UCSD-AML1 (cell line): ENCODE measurements around the gene ARID5A.
"Not testable (repeated sequence)": the region's sequence is repeated elsewhere in the genome, so short reads cannot be mapped to it uniquely, and the experiment has no call there.

Source experiments
- DNase-seq: peaks from one replicate; lab custom pipeline; 2025; ENCODE audit not compliant: unreplicated experiment; lab: John Stamatoyannopoulos, UW

The ARID5A gene

DNA sequence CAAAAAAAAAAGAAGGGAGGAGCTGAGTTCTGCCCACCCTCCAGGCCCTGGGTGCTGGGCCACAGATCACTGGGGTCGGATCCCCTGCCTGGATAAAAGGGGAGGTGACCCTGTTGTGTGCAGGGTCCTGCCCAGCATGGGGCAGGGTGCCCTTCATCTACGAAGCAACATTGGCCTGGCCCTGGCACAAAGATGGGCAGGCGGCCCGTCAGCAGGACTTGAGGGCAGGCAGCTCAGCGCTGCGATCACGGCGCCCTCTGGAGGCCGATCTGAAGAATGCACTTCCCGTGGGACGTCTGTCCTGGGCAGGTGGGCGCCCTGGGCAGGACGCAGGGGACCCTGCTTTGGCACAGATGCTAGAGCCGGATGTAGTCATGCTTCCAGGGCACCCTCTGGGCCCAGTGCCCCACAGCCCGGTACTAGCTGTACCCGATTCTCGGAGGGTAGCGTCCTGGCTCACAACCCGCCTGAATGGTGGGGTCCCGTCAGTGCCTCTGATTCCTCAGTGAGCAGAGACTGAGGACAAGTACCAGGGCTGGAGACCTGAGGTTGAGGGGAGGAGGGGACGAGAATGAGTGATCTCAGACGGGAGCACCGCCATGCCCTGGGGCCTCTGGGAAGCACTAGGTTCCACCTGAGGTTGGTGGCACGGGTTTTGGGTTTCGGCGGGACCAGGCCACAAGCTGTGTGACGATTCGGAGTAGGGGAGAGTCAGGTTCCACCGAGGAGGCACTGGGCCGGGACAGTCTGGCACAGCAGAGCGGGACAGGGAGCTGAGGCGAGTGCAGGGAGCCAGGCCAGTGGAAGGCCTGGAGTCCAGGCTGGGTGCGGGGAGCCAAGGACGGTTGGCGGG is 18.0 kb downstream of the ARID5A start:
- peak; percentile 68 for DNase-seq

DNA sequence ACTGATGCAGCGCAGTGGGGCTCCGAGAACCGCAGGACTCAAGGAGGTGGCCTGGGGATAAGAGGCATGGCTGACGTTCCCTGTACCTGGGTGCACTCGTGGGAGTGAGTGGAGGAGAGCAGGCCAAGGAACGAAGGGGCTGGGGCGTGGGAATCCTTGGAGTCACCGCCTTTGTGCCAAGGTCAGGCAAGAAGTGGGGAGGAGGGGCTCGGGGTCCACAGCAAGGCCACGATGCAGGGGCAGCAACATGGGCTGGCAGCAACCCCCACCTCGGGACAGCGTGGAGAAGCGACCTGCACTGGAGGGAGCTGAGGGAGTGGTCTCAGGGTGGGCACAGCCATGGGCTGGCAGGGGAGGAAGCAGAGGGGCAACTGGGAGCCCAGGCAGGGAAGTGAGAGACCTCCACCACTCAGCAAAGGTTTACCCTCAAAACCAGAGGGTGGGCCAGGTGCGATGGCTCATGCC is 18.6 kb downstream of the ARID5A start:
- no peak for DNase-seq

DNA sequence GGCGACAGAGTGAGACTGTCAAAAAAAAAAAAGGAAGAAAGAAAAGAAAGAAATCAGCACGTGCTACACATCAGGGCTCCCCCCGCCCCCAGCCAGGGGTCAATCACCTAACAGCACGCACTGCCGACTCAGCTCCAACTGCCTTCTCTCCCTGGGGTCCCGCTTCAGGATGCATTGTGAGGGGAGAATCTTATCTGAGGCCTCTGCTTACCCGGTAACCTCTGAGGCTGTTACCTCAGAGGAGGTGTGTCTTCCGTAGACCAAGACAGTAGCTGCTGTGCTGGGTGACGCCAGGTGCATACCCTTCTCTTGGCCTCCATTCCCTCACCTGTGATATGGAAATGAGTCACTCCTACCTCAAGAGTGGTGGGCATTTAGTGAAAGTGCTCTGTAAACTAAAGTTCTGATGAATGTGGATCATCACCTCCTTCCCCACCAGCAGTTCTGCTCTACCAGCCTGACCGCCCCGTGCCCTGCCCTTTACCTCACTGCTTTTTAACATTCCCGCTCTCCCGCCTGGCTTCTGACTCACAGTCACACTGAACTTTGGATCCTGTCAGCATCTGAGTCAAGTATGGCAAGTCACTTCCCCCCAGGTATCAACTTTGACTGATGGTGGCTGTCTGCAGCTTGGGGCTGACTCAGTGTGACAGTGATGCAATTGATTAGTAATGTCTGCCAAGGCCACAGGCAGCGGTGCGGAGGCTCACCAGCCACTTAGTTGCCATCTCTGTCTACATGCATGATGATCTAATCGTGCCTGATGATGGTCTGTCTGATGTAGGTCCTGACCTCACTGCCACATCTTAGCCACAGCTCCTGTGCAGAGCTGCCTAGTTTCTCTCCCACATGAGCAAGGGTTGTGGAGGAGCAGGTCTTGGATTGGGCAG is 20.1 kb downstream of the ARID5A start:
- DNase-seq = no peak

DNA sequence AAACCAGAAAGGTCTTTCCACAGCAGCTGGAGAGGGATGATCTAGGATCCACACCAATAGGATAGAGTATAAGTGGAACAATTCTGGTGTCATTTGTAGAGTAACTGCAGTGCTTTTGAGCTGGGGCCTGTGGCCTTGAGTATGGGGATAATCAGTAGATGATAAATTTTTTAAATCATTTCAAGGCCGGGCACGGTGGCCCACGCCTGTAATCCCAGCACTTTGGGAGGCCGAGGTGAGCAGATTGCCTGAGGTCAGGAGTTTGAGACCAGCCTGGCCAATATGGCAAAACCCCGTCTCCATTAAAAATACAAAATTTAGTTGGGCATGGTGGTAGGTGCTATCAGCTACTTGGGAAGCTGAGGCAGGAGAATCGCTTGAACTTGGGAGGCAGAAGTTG is 20.9 kb downstream of the ARID5A start:
- DNase-seq = not testable (repeated sequence)

DNA sequence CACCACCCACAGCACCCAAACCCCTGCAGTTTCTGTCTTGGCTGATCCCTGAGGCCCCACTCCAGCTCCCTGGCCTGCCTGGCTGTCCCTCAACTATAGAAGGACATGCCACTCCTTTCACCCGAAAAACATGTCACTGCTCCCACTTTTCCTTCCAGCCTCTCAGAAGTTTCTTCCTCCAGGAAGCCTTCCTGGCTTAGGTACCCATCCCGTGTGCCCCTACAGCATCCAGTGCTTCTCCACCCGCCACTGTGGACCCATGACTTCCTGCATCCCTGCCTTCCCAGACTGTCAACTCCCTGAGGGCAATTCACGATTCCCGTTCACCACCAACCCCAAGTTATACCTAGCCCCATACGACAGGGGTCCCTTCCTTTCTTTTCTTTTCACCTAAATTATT is 21.5 kb downstream of the ARID5A start:
- no peak for DNase-seq

DNA sequence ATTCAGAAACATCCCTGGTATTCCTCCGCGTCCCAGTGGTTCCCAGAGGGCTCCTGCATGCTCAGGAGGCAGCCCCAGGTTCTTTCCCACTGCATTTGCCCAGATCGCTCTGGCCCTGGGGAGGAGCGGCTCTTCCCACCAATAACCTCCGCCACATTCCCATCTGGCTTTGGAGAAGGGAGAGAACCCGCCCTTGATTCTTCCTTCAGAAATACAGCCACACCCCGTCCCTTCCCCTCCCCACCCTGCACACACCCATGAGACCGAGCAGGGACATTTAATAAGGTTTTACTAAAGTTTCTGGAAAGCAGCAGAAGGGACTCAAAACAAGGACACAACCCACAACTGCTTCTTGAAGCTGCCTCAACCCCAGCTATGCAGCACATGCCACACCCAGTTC is 21.9 kb downstream of the ARID5A start:
- DNase-seq = no peak

DNA sequence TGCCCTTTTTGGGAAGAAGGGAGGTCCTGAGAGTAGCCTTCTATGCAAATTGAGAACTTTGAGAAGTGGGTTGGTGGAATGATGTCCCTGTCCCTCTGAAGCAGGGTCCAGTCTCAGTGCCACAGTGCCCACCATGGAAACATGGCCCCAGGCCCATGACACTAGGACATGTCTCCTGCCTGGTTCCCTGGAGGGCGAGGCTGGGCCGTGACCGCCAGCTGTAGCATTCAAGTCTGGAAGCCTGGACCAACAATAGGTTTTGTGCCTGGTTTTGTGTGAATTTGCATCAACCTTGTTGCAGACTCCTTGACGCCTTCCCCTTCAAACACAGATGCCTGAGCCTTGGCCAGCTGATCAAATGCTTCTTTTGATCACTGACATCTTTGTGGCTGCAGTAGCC is 27.5 kb downstream of the ARID5A start:
- DNase-seq = no peak

DNA sequence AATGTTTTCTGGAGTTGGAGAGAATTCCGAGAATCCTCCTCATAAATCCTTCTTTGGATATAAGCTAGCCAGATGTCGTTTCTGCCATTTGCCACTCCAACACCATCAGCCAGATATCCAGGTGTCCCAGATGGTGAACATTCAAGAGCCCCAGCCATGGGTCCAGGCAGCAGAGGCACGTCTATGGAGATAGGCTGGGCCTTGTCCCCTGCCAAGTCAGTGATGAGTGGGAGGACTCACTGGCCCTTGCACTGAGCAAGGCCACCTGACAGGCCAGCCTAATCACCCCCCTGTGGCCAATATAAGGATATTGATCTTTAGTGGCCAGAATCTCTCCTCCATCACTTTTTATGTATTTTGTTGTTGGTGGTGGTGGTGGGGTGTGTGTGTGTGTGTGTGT is 28.0 kb downstream of the ARID5A start:
- no peak for DNase-seq

DNA sequence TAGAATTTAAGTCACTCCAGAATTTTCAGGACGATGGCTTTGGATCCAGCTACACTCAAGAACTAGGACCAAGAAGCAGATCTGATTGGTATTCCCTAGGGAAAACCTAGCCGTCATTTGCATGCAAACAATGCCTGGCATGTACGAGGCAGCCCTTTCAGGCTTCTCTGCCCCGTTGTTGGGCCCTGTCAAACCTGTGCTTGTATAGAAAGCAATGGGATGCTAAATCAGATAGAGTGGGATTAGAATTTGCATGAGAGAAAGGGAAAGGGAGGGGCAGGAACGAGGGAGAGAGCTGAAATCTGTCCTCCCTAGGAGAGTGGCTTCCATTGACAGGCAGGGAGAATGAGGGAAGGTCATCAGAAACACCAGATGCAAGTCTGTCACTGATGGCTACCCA is 28.6 kb downstream of the ARID5A start:
- no peak for DNase-seq

DNA sequence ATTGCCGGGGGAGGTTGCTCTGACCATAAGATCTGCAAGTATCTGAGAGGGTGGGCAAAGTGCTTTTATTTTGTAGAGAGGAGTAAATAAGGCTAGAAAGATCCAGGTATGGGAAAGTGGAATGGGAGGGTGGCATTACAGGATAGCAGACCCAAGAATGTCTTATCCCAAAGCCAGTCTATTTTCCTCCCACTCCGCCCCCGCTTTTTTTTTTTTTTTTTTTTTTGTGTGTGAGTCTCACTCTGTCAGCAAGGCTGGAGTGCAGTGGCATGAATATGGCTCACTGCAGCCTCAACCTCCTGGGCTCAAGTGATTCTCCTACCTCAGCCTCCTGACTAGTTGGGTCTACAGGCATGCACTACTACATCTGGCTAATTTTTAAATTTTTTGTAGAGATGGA is 31.5 kb downstream of the ARID5A start:
- DNase-seq = no peak

DNA sequence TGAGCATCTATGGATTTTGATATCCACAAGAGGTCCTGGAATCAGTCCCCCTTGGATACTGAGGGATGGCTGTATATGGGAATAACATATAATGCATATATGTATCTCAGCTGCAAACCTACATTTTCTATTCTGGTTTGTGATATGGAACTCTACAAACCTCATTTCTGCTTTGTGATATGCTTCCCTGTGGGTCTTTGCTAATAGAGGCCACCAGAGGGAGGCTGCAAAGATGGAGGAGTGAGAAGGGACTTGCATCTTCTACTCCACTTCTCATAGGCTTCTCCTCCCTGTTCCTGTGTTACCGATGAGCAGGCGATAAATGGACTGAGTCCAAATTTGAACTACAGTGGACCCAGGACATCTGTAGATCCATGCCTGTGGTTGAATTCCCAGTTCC is 37.8 kb downstream of the ARID5A start:
- no peak for DNase-seq

DNA sequence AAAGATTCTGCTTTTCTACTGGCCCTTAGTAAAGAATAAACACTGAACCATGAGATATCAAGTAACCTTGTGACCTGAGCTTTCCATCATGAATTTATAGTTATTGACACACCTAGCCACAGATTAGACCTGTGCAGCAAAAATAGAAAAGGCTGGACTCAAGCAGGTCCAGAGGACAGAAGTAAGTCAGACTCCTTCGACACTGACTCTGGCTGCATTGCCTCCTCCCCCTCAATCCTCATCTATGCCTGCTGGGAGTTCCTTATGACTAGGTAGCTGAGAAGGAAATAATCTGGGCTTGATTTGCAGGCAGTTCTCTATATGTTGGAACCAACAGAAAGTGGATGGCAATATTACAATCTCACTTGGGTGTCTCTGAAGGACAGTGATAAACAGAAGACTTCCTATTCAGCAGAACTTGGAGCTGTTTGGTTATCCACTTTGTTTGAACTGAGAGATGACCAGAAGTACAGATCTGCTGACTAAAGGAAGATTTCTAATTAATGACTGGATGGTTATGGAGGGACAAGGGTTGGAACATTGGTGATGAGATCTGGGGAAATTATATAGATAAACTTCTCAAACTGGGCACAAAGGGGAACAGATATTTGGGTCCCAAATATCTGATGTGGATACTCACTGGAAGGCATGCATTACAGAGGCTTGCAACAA is 39.4 kb downstream of the ARID5A start:
- DNase-seq = no peak

DNA sequence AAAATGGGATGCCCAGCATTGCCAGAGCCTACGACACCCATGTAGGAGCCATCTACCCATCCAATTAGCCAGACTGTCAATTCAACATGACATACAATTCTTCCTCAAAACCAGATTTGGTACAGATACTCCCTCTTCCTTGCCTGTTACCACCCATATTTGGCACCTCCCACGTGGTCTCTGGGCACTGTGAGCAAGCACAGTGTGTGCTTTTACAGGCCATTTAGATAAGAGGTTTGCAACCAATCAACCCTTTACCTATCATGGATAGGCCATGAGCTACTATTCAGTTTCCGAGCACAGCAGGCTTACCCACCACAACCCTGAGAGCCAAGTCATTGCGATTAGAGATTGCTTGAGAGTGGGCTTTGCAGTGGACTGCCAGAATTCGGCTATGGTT is 40.9 kb downstream of the ARID5A start:
- DNase-seq = no peak

DNA sequence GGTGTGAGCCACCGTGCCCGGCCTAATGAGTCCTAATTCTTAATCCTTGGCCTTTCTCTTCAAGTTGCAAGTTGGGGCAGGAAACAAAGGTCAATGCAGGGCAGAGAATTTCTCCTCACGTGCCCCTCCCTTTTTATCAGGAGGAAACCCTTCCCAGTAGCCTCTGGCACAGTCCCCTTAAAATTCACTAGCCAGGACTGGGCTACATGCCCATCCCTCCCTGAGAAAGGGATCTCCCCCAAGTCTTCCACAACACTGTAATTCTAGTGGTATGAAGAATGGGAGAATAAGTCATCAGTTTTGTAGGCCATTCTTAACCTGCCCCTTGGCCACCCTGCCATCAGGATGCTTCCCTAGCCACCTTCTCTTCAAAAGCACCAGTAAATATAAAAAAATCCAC is 42.2 kb downstream of the ARID5A start:
- no peak for DNase-seq

DNA sequence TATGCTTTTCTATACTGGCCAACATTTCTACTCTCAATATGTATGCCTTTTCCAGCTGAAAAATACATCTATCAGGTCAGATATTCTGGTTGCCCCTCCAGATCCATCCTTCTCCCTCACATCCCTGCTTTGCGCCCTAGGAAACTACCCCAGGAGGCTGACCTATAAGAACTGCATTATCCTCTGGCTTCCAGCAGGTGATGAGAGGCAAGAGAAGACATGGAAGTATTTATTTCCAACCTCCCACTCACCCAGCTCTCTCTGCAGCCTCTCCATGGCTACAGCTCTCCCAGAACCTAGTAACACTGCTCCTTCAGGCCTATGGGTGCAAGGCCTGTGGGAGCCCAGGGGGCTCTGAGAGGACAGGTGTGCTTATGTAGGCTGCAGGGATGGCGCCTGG is 42.9 kb downstream of the ARID5A start:
- no peak for DNase-seq

DNA sequence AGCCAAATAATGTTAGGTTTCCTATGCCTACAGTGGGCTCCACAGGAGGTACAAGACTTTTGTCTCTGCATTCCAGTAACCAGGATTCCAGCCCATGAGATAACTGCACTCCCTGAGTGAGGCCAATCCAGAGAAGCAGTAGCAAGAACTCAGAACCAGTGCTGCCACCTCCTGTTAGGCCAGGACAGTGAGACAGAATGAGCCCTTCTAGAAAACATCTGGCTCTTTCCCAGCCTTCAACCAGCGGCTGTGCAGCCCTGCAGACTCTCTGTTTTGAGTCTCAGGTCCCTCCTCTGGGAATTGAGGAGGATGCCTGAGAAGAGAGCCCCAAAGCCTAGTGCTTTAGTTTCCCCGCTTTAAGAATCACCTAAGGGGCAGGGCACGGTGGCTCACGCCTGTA is 44.2 kb downstream of the ARID5A start:
- no peak for DNase-seq

DNA sequence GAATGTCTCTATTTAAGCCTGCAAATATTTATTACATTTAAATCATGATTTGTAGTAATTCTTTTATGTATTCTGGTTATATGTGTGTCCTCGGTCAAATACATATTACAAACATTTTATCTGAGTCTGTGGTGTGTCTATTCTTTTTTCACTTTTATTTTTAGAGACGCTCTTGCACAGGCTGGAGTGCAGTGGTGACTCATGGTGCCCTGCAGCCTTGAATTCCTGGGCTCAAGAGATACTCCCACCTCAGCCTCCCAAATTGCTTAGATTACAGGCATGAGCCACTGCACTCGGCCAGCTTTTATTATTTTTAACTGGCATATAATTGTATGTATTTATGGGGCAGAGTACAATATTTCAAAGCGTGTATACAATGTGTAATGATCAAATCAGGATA is 47.5 kb downstream of the ARID5A start:
- DNase-seq = no peak

DNA sequence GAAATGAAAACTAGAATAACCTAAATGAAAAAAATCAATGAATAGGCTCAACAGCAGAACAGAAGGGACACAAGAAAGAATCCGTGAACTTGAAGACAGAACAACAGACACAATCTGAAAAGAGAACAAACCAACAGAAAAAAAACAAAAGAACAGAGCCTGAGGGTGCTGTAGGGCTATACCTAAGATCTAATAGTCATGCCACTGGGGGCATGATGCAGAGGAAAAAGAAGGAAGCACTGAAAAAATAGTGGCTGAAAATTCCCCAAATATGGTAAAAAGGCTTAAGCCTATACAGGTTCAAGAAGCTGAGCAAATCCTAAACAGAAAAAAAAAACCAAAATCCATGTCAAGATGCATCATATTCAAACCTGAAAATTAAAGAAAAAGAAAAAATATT is 51.3 kb downstream of the ARID5A start:
- DNase-seq = no peak

DNA sequence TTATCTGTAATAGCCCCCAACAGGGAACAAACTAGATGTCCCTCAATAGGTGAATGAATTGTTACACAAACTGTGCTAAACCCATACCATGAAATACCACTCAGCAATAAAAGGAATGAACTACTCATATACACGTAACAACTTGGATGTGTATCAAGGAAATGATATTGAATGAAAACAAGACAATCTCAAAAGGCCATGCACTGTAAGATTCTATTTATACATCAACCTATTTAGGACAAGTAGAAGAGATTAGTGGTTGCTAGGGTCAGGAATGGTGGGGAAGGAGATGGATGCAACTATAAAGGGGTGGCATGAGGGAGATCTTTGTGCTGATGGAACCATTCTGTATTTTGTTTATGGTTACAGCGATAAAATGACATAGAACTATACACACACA is 54.5 kb downstream of the ARID5A start:
- no peak for DNase-seq

DNA sequence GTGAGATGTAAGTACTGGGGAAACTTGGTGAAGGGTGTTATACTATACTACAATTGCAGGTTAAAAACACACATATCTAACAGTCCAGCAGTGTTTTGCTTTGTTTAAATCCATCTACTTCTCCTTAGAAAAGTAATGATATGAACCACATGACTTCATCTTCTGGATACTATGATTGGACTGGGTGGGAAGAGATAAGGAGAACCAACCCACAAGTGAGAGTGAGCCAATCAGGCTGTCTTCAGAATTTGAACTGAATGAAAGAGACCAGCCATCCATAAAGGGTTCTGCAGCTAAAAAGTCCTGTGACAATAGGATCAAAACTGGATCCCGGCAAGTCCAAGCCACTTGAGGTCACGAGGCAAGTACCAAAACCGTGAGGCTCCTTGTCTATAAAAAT is 54.9 kb downstream of the ARID5A start:
- DNase-seq = no peak

DNA sequence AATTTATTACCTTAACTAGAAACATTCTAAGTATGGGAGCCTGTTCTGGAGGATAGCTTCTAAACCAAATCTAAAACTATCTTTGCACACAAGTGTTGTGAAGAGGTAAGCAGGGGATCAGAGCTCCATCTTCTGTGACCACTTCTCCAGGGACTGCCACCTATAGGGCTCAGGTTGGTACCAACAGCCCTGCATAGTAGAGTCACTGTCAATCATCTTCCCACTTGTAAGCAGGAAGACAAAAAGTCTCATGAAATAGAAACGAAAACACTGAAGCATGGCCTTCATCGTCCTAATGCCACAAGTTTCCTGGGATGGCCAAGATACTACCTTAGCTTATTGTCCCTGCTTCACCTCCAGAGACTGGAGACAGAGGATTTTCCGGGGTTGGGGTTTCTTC is 57.7 kb downstream of the ARID5A start:
- DNase-seq = no peak

DNA sequence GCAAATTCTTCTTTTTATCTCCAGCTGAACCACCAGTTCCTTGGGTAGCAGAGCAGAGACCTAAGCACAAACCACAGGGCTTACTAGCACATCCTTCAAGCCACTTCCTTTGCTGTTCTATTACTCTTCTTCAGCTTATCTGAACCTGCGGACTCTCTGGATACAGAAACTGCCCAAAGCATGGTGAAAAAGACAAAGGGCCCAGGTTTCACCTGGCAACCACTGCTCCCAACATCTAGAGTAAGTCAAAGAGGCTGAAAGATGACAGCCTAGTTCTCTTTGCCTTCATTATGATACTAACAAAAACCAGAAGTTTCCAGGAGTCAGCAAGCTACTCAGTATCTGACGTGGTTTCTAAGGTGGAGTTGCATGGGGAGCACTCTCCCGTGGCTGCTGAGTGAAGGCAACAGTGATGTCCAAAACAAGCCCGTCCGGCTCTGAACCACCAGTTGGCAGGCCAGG is 58.2 kb downstream of the ARID5A start:
- no peak for DNase-seq
